Measurements from ENCODE around the gene CTNND2. TPM values are rescaled to one million over a fixed set of nuclear protein-coding genes. Genes with fewer than 3 reads are reported as not detected.

CTNND2 gene
- total RNA-seq, 1 donor from 2014 or later: 2.5 TPM

DNA sequence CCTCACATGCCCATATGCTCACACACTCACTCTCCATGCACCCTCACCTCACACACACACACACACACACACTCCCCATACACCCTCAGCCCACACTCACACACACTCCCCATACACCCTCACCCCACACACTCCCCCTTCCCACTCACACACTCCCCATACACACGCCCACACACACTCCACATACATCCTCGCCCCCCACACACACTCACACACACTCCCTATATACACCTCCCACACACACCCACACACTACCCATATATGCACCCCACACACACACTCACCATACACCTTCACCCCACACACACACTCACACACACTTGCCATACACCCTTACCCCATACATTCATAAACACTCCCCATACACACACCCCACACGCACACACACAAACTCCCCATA lies 592.5 kb downstream of the CTNND2 start:
- H3K9me3 Mint-ChIP-seq (ENCODE audit: unreplicated experiment): no peaks in the 10 kb centered on the region
- H3K27ac Mint-ChIP-seq (ENCODE audit: unreplicated experiment): no peak overlapping the region
- H3K36me3 Mint-ChIP-seq (ENCODE audit: unreplicated experiment): no peaks in the 10 kb centered on the region
- TF ChIP-seq, protein P1, sequence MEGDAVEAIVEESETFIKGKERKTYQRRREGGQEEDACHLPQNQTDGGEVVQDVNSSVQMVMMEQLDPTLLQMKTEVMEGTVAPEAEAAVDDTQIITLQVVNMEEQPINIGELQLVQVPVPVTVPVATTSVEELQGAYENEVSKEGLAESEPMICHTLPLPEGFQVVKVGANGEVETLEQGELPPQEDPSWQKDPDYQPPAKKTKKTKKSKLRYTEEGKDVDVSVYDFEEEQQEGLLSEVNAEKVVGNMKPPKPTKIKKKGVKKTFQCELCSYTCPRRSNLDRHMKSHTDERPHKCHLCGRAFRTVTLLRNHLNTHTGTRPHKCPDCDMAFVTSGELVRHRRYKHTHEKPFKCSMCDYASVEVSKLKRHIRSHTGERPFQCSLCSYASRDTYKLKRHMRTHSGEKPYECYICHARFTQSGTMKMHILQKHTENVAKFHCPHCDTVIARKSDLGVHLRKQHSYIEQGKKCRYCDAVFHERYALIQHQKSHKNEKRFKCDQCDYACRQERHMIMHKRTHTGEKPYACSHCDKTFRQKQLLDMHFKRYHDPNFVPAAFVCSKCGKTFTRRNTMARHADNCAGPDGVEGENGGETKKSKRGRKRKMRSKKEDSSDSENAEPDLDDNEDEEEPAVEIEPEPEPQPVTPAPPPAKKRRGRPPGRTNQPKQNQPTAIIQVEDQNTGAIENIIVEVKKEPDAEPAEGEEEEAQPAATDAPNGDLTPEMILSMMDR (IDR thresholded peaks at IDR 0.05): no peak
- no peaks in the 10 kb centered on the region for H3K4me1 Mint-ChIP-seq (ENCODE audit: unreplicated experiment)
- no peak for DNase-seq (ENCODE audit: extremely low spot score, unreplicated experiment)
- H3K27me3 Mint-ChIP-seq (ENCODE audit: unreplicated experiment): no peaks in the 10 kb centered on the region
- no peak overlapping the region for H3K4me3 Mint-ChIP-seq (ENCODE audit: unreplicated experiment)

DNA sequence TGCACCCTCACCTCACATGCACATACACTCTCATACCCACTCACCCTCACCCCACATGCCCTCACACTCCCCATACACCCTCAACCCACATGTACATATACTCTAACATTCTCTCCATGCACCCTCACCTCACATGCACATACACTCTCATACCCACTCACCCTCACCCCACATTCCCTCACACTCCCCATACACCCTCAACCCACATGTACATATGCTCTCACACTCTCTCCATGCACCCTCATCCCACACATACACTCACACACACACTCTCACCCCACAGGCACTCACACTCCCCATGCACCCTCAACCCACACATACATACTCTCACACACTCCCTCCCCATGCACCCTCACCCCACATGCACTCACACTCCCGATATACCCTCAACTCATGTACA lies 593.0 kb downstream of the CTNND2 start:
- no peak overlapping the region for H3K27ac Mint-ChIP-seq (ENCODE audit: unreplicated experiment)
- no peaks in the 10 kb centered on the region for H3K9me3 Mint-ChIP-seq (ENCODE audit: unreplicated experiment)
- no peaks in the 10 kb centered on the region for H3K4me1 Mint-ChIP-seq (ENCODE audit: unreplicated experiment)
- no peaks in the 10 kb centered on the region for H3K36me3 Mint-ChIP-seq (ENCODE audit: unreplicated experiment)
- DNase-seq (ENCODE audit: extremely low spot score, unreplicated experiment): no peak
- TF ChIP-seq, protein P1 (IDR thresholded peaks at IDR 0.05): no peak
- no peak overlapping the region for H3K4me3 Mint-ChIP-seq (ENCODE audit: unreplicated experiment)
- H3K27me3 Mint-ChIP-seq (ENCODE audit: unreplicated experiment): no peaks in the 10 kb centered on the region

DNA sequence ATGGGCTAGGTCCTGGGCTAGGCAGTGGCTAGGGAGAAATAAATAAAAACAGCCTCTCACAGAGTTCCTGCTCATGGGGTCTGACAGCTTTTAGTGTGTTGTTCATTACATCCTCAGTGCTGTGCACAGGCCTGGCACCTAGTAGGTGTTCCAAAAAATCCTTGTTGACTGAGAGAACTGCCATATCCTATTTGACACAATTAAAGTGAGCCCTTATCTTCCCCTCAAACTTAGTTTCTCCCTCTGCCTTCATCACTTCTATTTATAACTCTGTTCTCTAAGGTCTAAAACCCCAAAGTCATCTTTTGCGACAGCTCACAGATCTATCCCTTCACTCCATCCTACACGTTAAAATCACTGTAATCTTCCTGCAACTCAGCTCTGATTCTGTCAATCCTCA lies 594.1 kb downstream of the CTNND2 start:
- H3K9me3 Mint-ChIP-seq (ENCODE audit: unreplicated experiment): no peaks in the 10 kb centered on the region
- no peaks in the 10 kb centered on the region for H3K4me1 Mint-ChIP-seq (ENCODE audit: unreplicated experiment)
- no peak for DNase-seq (ENCODE audit: extremely low spot score, unreplicated experiment)
- TF ChIP-seq, protein P1 (IDR thresholded peaks at IDR 0.05): no peak
- no peak overlapping the region for H3K27ac Mint-ChIP-seq (ENCODE audit: unreplicated experiment)
- no peaks in the 10 kb centered on the region for H3K36me3 Mint-ChIP-seq (ENCODE audit: unreplicated experiment)
- no peaks in the 10 kb centered on the region for H3K27me3 Mint-ChIP-seq (ENCODE audit: unreplicated experiment)
- no peak overlapping the region for H3K4me3 Mint-ChIP-seq (ENCODE audit: unreplicated experiment)

DNA sequence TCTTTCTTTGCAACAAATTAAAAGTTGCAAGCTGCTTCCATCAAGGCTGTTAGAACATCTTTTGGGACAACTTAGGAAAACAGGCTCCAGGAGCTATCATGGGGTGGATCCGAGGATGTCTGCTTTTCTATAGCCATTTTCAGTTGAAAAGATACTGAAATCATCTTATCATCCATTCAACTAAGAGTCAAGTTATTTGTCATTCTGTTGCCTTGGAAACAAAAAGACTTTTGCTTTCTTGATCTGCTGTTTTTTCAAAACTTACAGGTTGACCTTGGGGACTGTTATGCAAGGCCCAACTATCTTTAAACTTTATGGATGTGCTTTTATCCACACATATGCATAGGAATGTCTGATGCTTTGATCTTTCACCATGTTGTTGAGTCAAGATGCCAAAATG lies 597.9 kb downstream of the CTNND2 start:
- Mint-ChIP-seq H3K27ac (ENCODE audit: unreplicated experiment) (no peak overlapping the region), H3K9me3 (ENCODE audit: unreplicated experiment) (no peaks in the 10 kb centered on the region), H3K4me3 (ENCODE audit: unreplicated experiment) (no peak overlapping the region), H3K4me1 (ENCODE audit: unreplicated experiment) (no peaks in the 10 kb centered on the region), H3K36me3 (ENCODE audit: unreplicated experiment) (no peaks in the 10 kb centered on the region), H3K27me3 (ENCODE audit: unreplicated experiment) (no peaks in the 10 kb centered on the region)
- TF ChIP-seq, protein P1 (IDR thresholded peaks at IDR 0.05): no peak
- DNase-seq (ENCODE audit: extremely low spot score, unreplicated experiment): no peak

GRCh38 chr5:11305245-11305644 lies 599.0 kb downstream of the CTNND2 start:
- no peaks in the 10 kb centered on the region for H3K36me3 Mint-ChIP-seq (ENCODE audit: unreplicated experiment)
- H3K4me1 Mint-ChIP-seq (ENCODE audit: unreplicated experiment): no peaks in the 10 kb centered on the region
- no peak overlapping the region for H3K27ac Mint-ChIP-seq (ENCODE audit: unreplicated experiment)
- TF ChIP-seq, protein P1 (IDR thresholded peaks at IDR 0.05): no peak
- H3K9me3 Mint-ChIP-seq (ENCODE audit: unreplicated experiment): no peaks in the 10 kb centered on the region
- no peak for DNase-seq (ENCODE audit: extremely low spot score, unreplicated experiment)
- no peaks in the 10 kb centered on the region for H3K27me3 Mint-ChIP-seq (ENCODE audit: unreplicated experiment)
- no peak overlapping the region for H3K4me3 Mint-ChIP-seq (ENCODE audit: unreplicated experiment)
